HG02588 (cell line): ENCODE results near the gene CSNK1E.

Experiments used
- ATAC-seq: cut with Tn5 transposase; IDR thresholded peaks from one replicate; pipeline ENCODE4 v1.9.1; 2021; ENCODE audit warnings: mild to moderate bottlenecking, moderate library complexity; ENCODE audit not compliant: unreplicated experiment

The CSNK1E gene

GRCh38 chr22:38335077-38335476, 17.8 kb upstream of the CSNK1E start:
- ATAC-seq, result no peak

- no peak for ATAC-seq
Measured at GRCh38 chr22:38327805-38328204, 10.6 kb upstream of the CSNK1E start.

- no peak for ATAC-seq
Measured at GRCh38 chr22:38327396-38327795, 10.2 kb upstream of the CSNK1E start.

GRCh38 chr22:38325587-38325986, 8.4 kb upstream of the CSNK1E start:
- no peak for ATAC-seq

- no peak for ATAC-seq
Measured at GRCh38 chr22:38320605-38321402, 3.6 kb upstream of the CSNK1E start.

GRCh38 chr22:38318792-38319773, 1.9 kb upstream of the CSNK1E start:
- ATAC-seq, result no peak

GRCh38 chr22:38317995-38318715, 922 bp upstream of the CSNK1E start:
- no peak for ATAC-seq

- peak; percentile 47 for ATAC-seq
Measured at GRCh38 chr22:38316364-38317121, 690 bp downstream of the CSNK1E start.

GRCh38 chr22:38315823-38316363, 1.3 kb downstream of the CSNK1E start:
- ATAC-seq, result no peak

- ATAC-seq, result no peak
Measured at GRCh38 chr22:38314933-38315822, 2.1 kb downstream of the CSNK1E start.

- ATAC-seq, result no peak
Measured at GRCh38 chr22:38314051-38314932, 2.9 kb downstream of the CSNK1E start.

- no peak for ATAC-seq
Measured at GRCh38 chr22:38313384-38313955, 3.8 kb downstream of the CSNK1E start.

- no peak for ATAC-seq
Measured at GRCh38 chr22:38312261-38312800, 4.9 kb downstream of the CSNK1E start.

- no peak for ATAC-seq
Measured at GRCh38 chr22:38311323-38311620, 6.0 kb downstream of the CSNK1E start.

GRCh38 chr22:38310518-38311322, 6.5 kb downstream of the CSNK1E start:
- ATAC-seq, result no peak

GRCh38 chr22:38309614-38310517, 7.4 kb downstream of the CSNK1E start:
- ATAC-seq, result no peak
